ENCODE measurements around the gene LTA. TPM values are rescaled to one million over a fixed set of nuclear protein-coding genes. Genes with fewer than 3 reads are reported as not detected.

The LTA gene
- total RNA-seq, 1 donor: 2.5 TPM

- Histone ChIP-seq H3K4me3 (ENCODE audit: low read length) (peak within 1 kb of the TSS; percentile 57), H3K27me3 (ENCODE audit: insufficient read depth, low read length) (no peaks in the 10 kb centered on the region), H3K4me1 (ENCODE audit: insufficient read depth, low read length) (peaks cover 96% of the 10 kb centered on the region), H3K9me3 (ENCODE audit: low read depth, low read length) (no peaks in the 10 kb centered on the region)
Observed at GRCh38 chr6:31575335-31575901, 3.3 kb downstream of the LTA start, which contains the start of gene TNF. TSS of gene TNF (plus strand) at chr6:31575565. CDS start at chr6:31575742, 177 bp downstream.

- no peaks in the 10 kb centered on the region for H3K27me3 ChIP-seq (ENCODE audit: insufficient read depth, low read length)
- peaks cover 93% of the 10 kb centered on the region for H3K4me1 ChIP-seq (ENCODE audit: insufficient read depth, low read length)
- H3K4me3 ChIP-seq (ENCODE audit: low read length): peak overlapping the region; percentile 57
- no peaks in the 10 kb centered on the region for H3K9me3 ChIP-seq (ENCODE audit: low read depth, low read length)
Observed at GRCh38 chr6:31575952-31576685, 4.0 kb downstream of the LTA start.

- no peaks in the 10 kb centered on the region for H3K9me3 ChIP-seq (ENCODE audit: low read depth, low read length)
- H3K27me3 ChIP-seq (ENCODE audit: insufficient read depth, low read length): no peaks in the 10 kb centered on the region
- H3K4me1 ChIP-seq (ENCODE audit: insufficient read depth, low read length): peaks cover 87% of the 10 kb centered on the region
- H3K4me3 ChIP-seq (ENCODE audit: low read length): peak overlapping the region; percentile 57
Observed at GRCh38 chr6:31576897-31577578, 4.9 kb downstream of the LTA start.

- peak overlapping the region; percentile 57 for H3K4me3 ChIP-seq (ENCODE audit: low read length)
- no peaks in the 10 kb centered on the region for H3K27me3 ChIP-seq (ENCODE audit: insufficient read depth, low read length)
- H3K9me3 ChIP-seq (ENCODE audit: low read depth, low read length): no peaks in the 10 kb centered on the region
- H3K4me1 ChIP-seq (ENCODE audit: insufficient read depth, low read length): peaks cover 87% of the 10 kb centered on the region
Observed at GRCh38 chr6:31577579-31577966, 5.5 kb downstream of the LTA start.

GRCh38 chr6:31578184-31579118 is 6.4 kb downstream of the LTA start:
- no peaks in the 10 kb centered on the region for H3K27me3 ChIP-seq (ENCODE audit: insufficient read depth, low read length)
- H3K9me3 ChIP-seq (ENCODE audit: low read depth, low read length): no peaks in the 10 kb centered on the region
- H3K4me1 ChIP-seq (ENCODE audit: insufficient read depth, low read length): peaks cover 87% of the 10 kb centered on the region
- H3K4me3 ChIP-seq (ENCODE audit: low read length): no peak overlapping the region

- H3K4me3 ChIP-seq (ENCODE audit: low read length): no peak overlapping the region
- no peaks in the 10 kb centered on the region for H3K9me3 ChIP-seq (ENCODE audit: low read depth, low read length)
- peaks cover 87% of the 10 kb centered on the region for H3K4me1 ChIP-seq (ENCODE audit: insufficient read depth, low read length)
- no peaks in the 10 kb centered on the region for H3K27me3 ChIP-seq (ENCODE audit: insufficient read depth, low read length)
Observed at GRCh38 chr6:31579119-31579505, 7.0 kb downstream of the LTA start.

- no peaks in the 10 kb centered on the region for H3K27me3 ChIP-seq (ENCODE audit: insufficient read depth, low read length)
- H3K4me1 ChIP-seq (ENCODE audit: insufficient read depth, low read length): peaks cover 87% of the 10 kb centered on the region
- H3K9me3 ChIP-seq (ENCODE audit: low read depth, low read length): no peaks in the 10 kb centered on the region
- peak overlapping the region; percentile 85 for H3K4me3 ChIP-seq (ENCODE audit: low read length)
Observed at GRCh38 chr6:31579546-31580437, 7.7 kb downstream of the LTA start.

GRCh38 chr6:31580438-31580740 is 8.3 kb downstream of the LTA start:
- peak overlapping the region; percentile 85 for H3K4me3 ChIP-seq (ENCODE audit: low read length)

GRCh38 chr6:31580807-31581433 is 8.8 kb downstream of the LTA start:
- Histone ChIP-seq H3K27me3 (ENCODE audit: insufficient read depth, low read length) (no peaks in the 10 kb centered on the region), H3K9me3 (ENCODE audit: low read depth, low read length) (no peaks in the 10 kb centered on the region), H3K4me3 (ENCODE audit: low read length) (peak overlapping the region; percentile 85), H3K4me1 (ENCODE audit: insufficient read depth, low read length) (peaks cover 89% of the 10 kb centered on the region)

More at GRCh38 chr6:31580438-31580740, 8.3 kb downstream of the LTA start:
- H3K4me1 ChIP-seq (ENCODE audit: insufficient read depth, low read length): peaks cover 88% of the 10 kb centered on the region
- no peaks in the 10 kb centered on the region for H3K9me3 ChIP-seq (ENCODE audit: low read depth, low read length)
- H3K27me3 ChIP-seq (ENCODE audit: insufficient read depth, low read length): no peaks in the 10 kb centered on the region

- Histone ChIP-seq H3K27me3 (ENCODE audit: insufficient read depth, low read length) (no peaks in the 10 kb centered on the region), H3K4me3 (ENCODE audit: low read length) (peak overlapping the region; percentile 85), H3K9me3 (ENCODE audit: low read depth, low read length) (no peaks in the 10 kb centered on the region), H3K4me1 (ENCODE audit: insufficient read depth, low read length) (peaks cover 89% of the 10 kb centered on the region)
Observed at GRCh38 chr6:31581434-31582229, 9.5 kb downstream of the LTA start.

- Histone ChIP-seq H3K4me1 (ENCODE audit: insufficient read depth, low read length) (peaks cover 89% of the 10 kb centered on the region), H3K4me3 (ENCODE audit: low read length) (peak within 1 kb of the TSS; percentile 85), H3K27me3 (ENCODE audit: insufficient read depth, low read length) (no peaks in the 10 kb centered on the region), H3K9me3 (ENCODE audit: low read depth, low read length) (no peaks in the 10 kb centered on the region)
Observed at GRCh38 chr6:31582230-31582643, 10.1 kb downstream of the LTA start, which contains the start of gene LTB. TSS of gene LTB (minus strand) at chr6:31582424. CDS start at chr6:31582417, 7 bp downstream.

GRCh38 chr6:31585491-31585890 is 13.4 kb downstream of the LTA start:
- Histone ChIP-seq H3K9me3 (ENCODE audit: low read depth, low read length) (no peaks in the 10 kb centered on the region), H3K27me3 (ENCODE audit: insufficient read depth, low read length) (no peaks in the 10 kb centered on the region), H3K4me3 (ENCODE audit: low read length) (no peak overlapping the region), H3K4me1 (ENCODE audit: insufficient read depth, low read length) (peaks cover 84% of the 10 kb centered on the region)

GRCh38 chr6:31586008-31586407 is 13.9 kb downstream of the LTA start, which contains the start of gene LST1:
TSS of gene LST1 (plus strand) at chr6:31586277. CDS start at chr6:31587300, 1,023 bp downstream.
- Histone ChIP-seq H3K4me1 (ENCODE audit: insufficient read depth, low read length) (peaks cover 83% of the 10 kb centered on the region), H3K9me3 (ENCODE audit: low read depth, low read length) (no peaks in the 10 kb centered on the region), H3K27me3 (ENCODE audit: insufficient read depth, low read length) (no peaks in the 10 kb centered on the region), H3K4me3 (ENCODE audit: low read length) (peak within 1 kb of the TSS; percentile 64)
